Spinal cord (tissue), 10 donors: ENCODE results near the gene TTC39B. TPM values are rescaled to one million over a fixed set of nuclear protein-coding genes. Genes with fewer than 3 reads are reported as not detected.
A peak's percentile ranks its signal among the peaks of the same experiment; 100 is the strongest.

Experiments used
- DNase-seq, 6 donors: peaks; one replicate each; pipeline versions ENCODE4 v3.0.0 to v3.0.0-alpha.2; 2013 to 2015; ENCODE audit warnings: low spot score in 6 of 6, low read depth in 4 of 6
- H3K27ac ChIP-seq: one replicate; pipeline ENCODE4 v1.5.1; 2013; ENCODE audit warnings: low read depth, low read length, control low read depth
- H3K27me3 ChIP-seq: one replicate; pipeline ENCODE4 v1.6.1; 2013; ENCODE audit warnings: low read length; ENCODE audit not compliant: control insufficient read depth, insufficient read depth
- H3K36me3 ChIP-seq: one replicate; pipeline ENCODE4 v1.6.1; 2013; ENCODE audit warnings: low read length; ENCODE audit not compliant: control insufficient read depth, insufficient read depth
- H3K4me1 ChIP-seq: one replicate; pipeline ENCODE4 v1.6.1; 2013; ENCODE audit warnings: low read length; ENCODE audit not compliant: control insufficient read depth, insufficient read depth
- H3K4me3 ChIP-seq: one replicate; pipeline ENCODE4 v1.5.1; 2013; ENCODE audit warnings: low read depth, low read length, control low read depth
- H3K9me3 ChIP-seq: one replicate; pipeline ENCODE4 v1.6.1; 2013; ENCODE audit warnings: low read length; ENCODE audit not compliant: control insufficient read depth, insufficient read depth
- WGBS: methylation state at CpG from one replicate; pipeline ENCODE4 v1.1.5; 2013; ENCODE audit warnings: missing lambda C conversion rate; ENCODE audit not compliant: insufficient coverage; 5-methylcytosine and 5-hydroxymethylcytosine counted together
- polyA plus RNA-seq, 2 donors: library from polyadenylated mRNA; unstranded; fragments of 120-200 nt; gene quantifications; one replicate each; pipeline ENCODE4 v1.2.1, GENCODE V29; 2013; ENCODE audit not compliant: insufficient read length in 2 of 2
- total RNA-seq, 2 donors: library from RNA; depleted of rRNA in 1 of 2; stranded (reverse); fragments of 120-200 nt in 1 of 2; fragments of >200 nt in 1 of 2; gene quantifications; one replicate each; pipeline versions ENCODE4 v1.2.3 to v1.2.4, GENCODE V29; 2013 to 2014
- donor health status: healthy.

Gene TTC39B
- total and polyA plus RNA-seq, 4 donors, result 5.3 to 25.2 (median 10.1) TPM

GRCh38 chr9:15293084-15293483, 13.9 kb downstream of the TTC39B start:
- H3K27me3 ChIP-seq, result no peaks in the 10 kb centered on the region
- H3K36me3 ChIP-seq, result no peaks in the 10 kb centered on the region
- no peak overlapping the region for H3K4me3 ChIP-seq
- no peak overlapping the region for H3K27ac ChIP-seq
- H3K9me3 ChIP-seq, result peaks cover 2% of the 10 kb centered on the region
- DNase-seq, result no peak
- peaks cover 8% of the 10 kb centered on the region for H3K4me1 ChIP-seq

- no peak for DNase-seq
- 94% methylated on average over 2 of the region's 5 CpGs for WGBS
- Histone ChIP-seq H3K27me3 (no peaks in the 10 kb centered on the region), H3K36me3 (no peaks in the 10 kb centered on the region), H3K27ac (no peak overlapping the region), H3K9me3 (no peaks in the 10 kb centered on the region), H3K4me3 (no peak overlapping the region), H3K4me1 (no peaks in the 10 kb centered on the region)
These were observed 17.4 kb downstream of the TTC39B start for GRCh38 chr9:15289603-15290002.

- Histone ChIP-seq H3K27me3 (no peaks in the 10 kb centered on the region), H3K36me3 (no peaks in the 10 kb centered on the region), H3K4me3 (no peak overlapping the region), H3K9me3 (no peaks in the 10 kb centered on the region), H3K4me1 (no peaks in the 10 kb centered on the region), H3K27ac (no peak overlapping the region)
- 55% methylated on average over 4 of the region's 4 CpGs for WGBS
- no peak for DNase-seq
These were observed 19.7 kb downstream of the TTC39B start for GRCh38 chr9:15287309-15287708.

GRCh38 chr9:15286161-15286821, 20.7 kb downstream of the TTC39B start:
- Histone ChIP-seq H3K27ac (no peak overlapping the region), H3K36me3 (no peaks in the 10 kb centered on the region), H3K9me3 (no peaks in the 10 kb centered on the region), H3K27me3 (no peaks in the 10 kb centered on the region), H3K4me3 (no peak overlapping the region), H3K4me1 (no peaks in the 10 kb centered on the region)
- DNase-seq, result no peak
- WGBS, result 89% methylated on average over 1 of the region's 4 CpGs

- Histone ChIP-seq H3K4me3 (no peak overlapping the region), H3K27me3 (no peaks in the 10 kb centered on the region), H3K36me3 (no peaks in the 10 kb centered on the region), H3K9me3 (no peaks in the 10 kb centered on the region), H3K27ac (no peak overlapping the region), H3K4me1 (no peaks in the 10 kb centered on the region)
- no peak for DNase-seq
- 94% methylated on average over 2 of the region's 8 CpGs for WGBS
These were observed 24.3 kb downstream of the TTC39B start for GRCh38 chr9:15282567-15283285.

- 100% methylated on average over 1 of the region's 3 CpGs for WGBS
- Histone ChIP-seq H3K36me3 (no peaks in the 10 kb centered on the region), H3K4me1 (no peaks in the 10 kb centered on the region), H3K27me3 (no peaks in the 10 kb centered on the region), H3K4me3 (no peak overlapping the region), H3K27ac (no peak overlapping the region), H3K9me3 (no peaks in the 10 kb centered on the region)
- DNase-seq, result no peak
These were observed 26.4 kb downstream of the TTC39B start for GRCh38 chr9:15280647-15281046.

GRCh38 chr9:15278839-15279238, 28.2 kb downstream of the TTC39B start:
- no peaks in the 10 kb centered on the region for H3K9me3 ChIP-seq
- H3K4me1 ChIP-seq, result no peaks in the 10 kb centered on the region
- no peak overlapping the region for H3K4me3 ChIP-seq
- H3K36me3 ChIP-seq, result no peaks in the 10 kb centered on the region
- no peak overlapping the region for H3K27ac ChIP-seq
- no peaks in the 10 kb centered on the region for H3K27me3 ChIP-seq
- DNase-seq, result no peak

- no peak for DNase-seq
- no CpG with 5 or more reads among the region's 2 CpGs for WGBS
- Histone ChIP-seq H3K4me1 (no peaks in the 10 kb centered on the region), H3K4me3 (no peak overlapping the region), H3K9me3 (no peaks in the 10 kb centered on the region), H3K36me3 (no peaks in the 10 kb centered on the region), H3K27me3 (no peaks in the 10 kb centered on the region), H3K27ac (no peak overlapping the region)
These were observed 28.8 kb downstream of the TTC39B start for GRCh38 chr9:15278091-15278687.

GRCh38 chr9:15277400-15278090, 29.5 kb downstream of the TTC39B start:
- peak in 4 of 6 donors; percentile 35 to 88 (median 68) for DNase-seq
- 63% methylated on average over 6 of the region's 9 CpGs for WGBS
- Histone ChIP-seq H3K9me3 (no peaks in the 10 kb centered on the region), H3K36me3 (no peaks in the 10 kb centered on the region), H3K4me1 (no peaks in the 10 kb centered on the region), H3K4me3 (no peak overlapping the region), H3K27ac (peak overlapping the region; percentile 20), H3K27me3 (no peaks in the 10 kb centered on the region)
